Endothelial cell (in vitro differentiated cells): Measurements from ENCODE around the gene PRSS1. TPM values are rescaled to one million over a fixed set of nuclear protein-coding genes. Genes with fewer than 3 reads are reported as not detected.
"Not testable (repeated sequence)": the region's sequence is repeated elsewhere in the genome, so short reads cannot be mapped to it uniquely, and the experiment has no call there.

ENCODE experiments used
- DNase-seq: peaks from one replicate; pipeline ENCODE4 v3.0.0; 2021; ENCODE audit warnings: low spot score
- H3K27ac Mint-ChIP-seq: one replicate; pipeline ENCODE4 v1.8.0; 2021; ENCODE audit warnings: mixed read lengths, inconsistent platforms; ENCODE audit not compliant: unreplicated experiment
- H3K27me3 Mint-ChIP-seq: one replicate; pipeline ENCODE4 v1.8.0; 2021; ENCODE audit warnings: mild to moderate bottlenecking, moderate library complexity, mixed read lengths, inconsistent platforms; ENCODE audit not compliant: unreplicated experiment
- H3K36me3 Mint-ChIP-seq: one replicate; pipeline ENCODE4 v1.8.0; 2021; ENCODE audit warnings: mild to moderate bottlenecking, low read depth, mixed read lengths, inconsistent platforms; ENCODE audit not compliant: unreplicated experiment
- H3K4me1 Mint-ChIP-seq: one replicate; pipeline ENCODE4 v1.8.0; 2021; ENCODE audit warnings: mild to moderate bottlenecking, mixed read lengths, inconsistent platforms; ENCODE audit not compliant: unreplicated experiment
- H3K4me3 Mint-ChIP-seq: one replicate; pipeline ENCODE4 v1.8.0; 2021; ENCODE audit warnings: mild to moderate bottlenecking, mixed read lengths, inconsistent platforms; ENCODE audit not compliant: unreplicated experiment
- H3K9me3 Mint-ChIP-seq: one replicate; pipeline ENCODE4 v1.8.0; 2021; ENCODE audit warnings: mixed read lengths, inconsistent platforms; ENCODE audit not compliant: unreplicated experiment
- total RNA-seq: library from RNA; stranded (reverse); fragmentation: NEBNext Ultra II Directional; extraction: Animal tissue kit (Norgen Biotek cat#: 25700); gene quantifications from one replicate; pipeline ENCODE4 v1.2.1, GENCODE V29; 2021; ENCODE audit not compliant: unreplicated experiment
- TF ChIP-seq, protein P1 (sequence below): fragments of 200-600 bp; sonication (generic); IDR thresholded peaks from one replicate; pipeline ENCODE4 v1.5.0; 2021; ENCODE audit warnings: antibody characterized with exemption; ENCODE audit not compliant: unreplicated experiment

PRSS1 gene
- total RNA-seq, 1 donor from 2014 or later: 0.82 TPM

- no peak for DNase-seq
- no peaks in the 10 kb centered on the region for H3K36me3 Mint-ChIP-seq
Observed at GRCh38 chr7:142762104-142762503, 12.8 kb downstream of the PRSS1 start.

DNA sequence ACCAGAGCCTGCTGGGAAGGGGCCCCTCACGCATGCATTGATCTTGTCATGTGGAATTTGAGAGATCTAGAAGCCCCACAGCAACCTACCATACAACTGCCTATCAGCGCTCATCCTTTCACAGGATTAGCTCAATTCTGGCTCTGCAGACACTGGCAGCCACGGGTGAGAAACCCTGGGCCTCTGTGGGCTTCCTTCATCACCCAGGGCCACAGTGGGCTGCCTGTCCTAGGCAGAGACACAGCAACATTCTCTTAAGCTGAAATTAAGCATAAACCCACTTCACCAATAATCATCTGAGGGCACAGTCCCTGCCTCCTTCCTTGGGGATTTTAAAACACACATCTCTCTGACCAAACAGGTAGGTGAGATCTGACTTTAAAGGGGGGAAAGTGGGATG is 18.2 kb downstream of the PRSS1 start:
- Mint-ChIP-seq H3K4me1 (peaks cover 10% of the 10 kb centered on the region), H3K36me3 (no peaks in the 10 kb centered on the region), H3K9me3 (no peaks in the 10 kb centered on the region), H3K27ac (no peak overlapping the region), H3K27me3 (peaks cover 4% of the 10 kb centered on the region), H3K4me3 (no peak overlapping the region)
- DNase-seq: no peak
- TF ChIP-seq, protein P1, sequence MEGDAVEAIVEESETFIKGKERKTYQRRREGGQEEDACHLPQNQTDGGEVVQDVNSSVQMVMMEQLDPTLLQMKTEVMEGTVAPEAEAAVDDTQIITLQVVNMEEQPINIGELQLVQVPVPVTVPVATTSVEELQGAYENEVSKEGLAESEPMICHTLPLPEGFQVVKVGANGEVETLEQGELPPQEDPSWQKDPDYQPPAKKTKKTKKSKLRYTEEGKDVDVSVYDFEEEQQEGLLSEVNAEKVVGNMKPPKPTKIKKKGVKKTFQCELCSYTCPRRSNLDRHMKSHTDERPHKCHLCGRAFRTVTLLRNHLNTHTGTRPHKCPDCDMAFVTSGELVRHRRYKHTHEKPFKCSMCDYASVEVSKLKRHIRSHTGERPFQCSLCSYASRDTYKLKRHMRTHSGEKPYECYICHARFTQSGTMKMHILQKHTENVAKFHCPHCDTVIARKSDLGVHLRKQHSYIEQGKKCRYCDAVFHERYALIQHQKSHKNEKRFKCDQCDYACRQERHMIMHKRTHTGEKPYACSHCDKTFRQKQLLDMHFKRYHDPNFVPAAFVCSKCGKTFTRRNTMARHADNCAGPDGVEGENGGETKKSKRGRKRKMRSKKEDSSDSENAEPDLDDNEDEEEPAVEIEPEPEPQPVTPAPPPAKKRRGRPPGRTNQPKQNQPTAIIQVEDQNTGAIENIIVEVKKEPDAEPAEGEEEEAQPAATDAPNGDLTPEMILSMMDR: no peak

More at GRCh38 chr7:142762104-142762503, 12.8 kb downstream of the PRSS1 start:
- Mint-ChIP-seq H3K27ac (no peak overlapping the region), H3K9me3 (no peaks in the 10 kb centered on the region), H3K4me3 (no peak overlapping the region), H3K27me3 (peaks cover 6% of the 10 kb centered on the region), H3K4me1 (no peaks in the 10 kb centered on the region)
- TF ChIP-seq, protein P1: no peak

DNA sequence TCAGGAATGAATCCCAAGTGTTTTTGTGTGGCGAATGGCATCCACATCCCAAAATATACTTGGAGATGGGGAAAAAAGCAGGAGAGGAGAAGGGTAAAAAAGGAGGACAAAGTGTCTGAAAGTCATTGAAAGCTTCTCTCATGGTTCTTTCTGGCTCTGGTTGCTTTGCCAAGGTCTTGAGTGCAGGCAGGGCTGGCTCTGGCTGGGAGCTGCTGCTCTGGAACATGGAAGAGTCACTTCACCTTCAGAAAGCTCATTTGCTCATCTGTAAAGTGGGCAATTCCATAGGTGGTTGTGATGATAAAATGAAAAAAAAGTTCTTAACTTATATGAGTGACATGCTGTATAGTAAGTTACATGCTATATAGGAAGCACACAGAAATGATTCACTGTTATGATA is 18.6 kb downstream of the PRSS1 start:
- Mint-ChIP-seq H3K27ac (no peak overlapping the region), H3K36me3 (no peaks in the 10 kb centered on the region), H3K9me3 (no peaks in the 10 kb centered on the region), H3K27me3 (peaks cover 4% of the 10 kb centered on the region), H3K4me3 (no peak overlapping the region), H3K4me1 (peaks cover 10% of the 10 kb centered on the region)
- DNase-seq: no peak
- TF ChIP-seq, protein P1: no peak

- H3K27ac Mint-ChIP-seq, H3K27me3 Mint-ChIP-seq, H3K36me3 Mint-ChIP-seq, H3K4me3 Mint-ChIP-seq, H3K9me3 Mint-ChIP-seq, DNase-seq: not testable (repeated sequence)
- H3K4me1 Mint-ChIP-seq: peaks cover 10% of the 10 kb centered on the region
Observed at GRCh38 chr7:142768885-142769284, 19.6 kb downstream of the PRSS1 start.

DNA sequence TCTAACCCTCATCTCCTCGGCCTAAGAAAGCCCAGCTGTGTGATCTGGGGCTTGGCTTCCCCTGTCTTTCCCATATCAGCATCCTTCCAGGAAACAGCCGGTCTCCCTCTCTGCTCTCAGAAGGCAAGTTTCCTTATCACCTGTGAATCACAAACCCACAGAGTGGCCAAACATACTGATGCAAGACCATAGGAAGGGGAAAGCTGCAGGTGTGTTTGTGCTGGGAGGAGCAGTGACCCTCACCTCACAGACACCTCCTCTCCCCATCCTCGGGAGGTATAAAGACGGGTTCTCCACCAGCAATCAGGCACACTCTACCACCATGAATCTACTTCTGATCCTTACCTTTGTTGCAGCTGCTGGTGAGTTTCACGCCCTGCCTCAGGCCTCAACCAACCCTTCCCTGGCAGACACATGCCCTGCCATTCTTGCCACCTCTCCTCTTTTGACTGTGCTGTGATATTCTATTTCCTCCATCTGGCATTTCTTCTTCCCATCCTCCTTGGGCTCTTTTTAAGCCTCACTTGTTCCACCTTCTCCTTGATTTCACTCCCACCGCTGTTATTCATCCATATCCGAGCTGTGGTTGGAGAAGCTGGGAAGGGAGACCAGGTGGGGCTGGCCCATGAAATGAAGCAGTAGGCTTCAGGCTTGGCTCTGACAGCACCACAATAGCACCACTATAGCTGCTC is 21.5 kb downstream of the PRSS1 start, which contains the start of gene PRSS2:
PRSS2 (plus strand) TSS at position 310 of the 692 bp plus-strand sequence; CDS start at position 323, 13 bp downstream.
- H3K36me3 Mint-ChIP-seq: no peaks in the 10 kb centered on the region
- TF ChIP-seq, protein P1: no peak
- DNase-seq: peak; percentile 10
- no peaks in the 10 kb centered on the region for H3K9me3 Mint-ChIP-seq
- H3K27ac Mint-ChIP-seq: no peak within 1 kb of the TSS
- no peak within 1 kb of the TSS for H3K4me3 Mint-ChIP-seq
- H3K27me3 Mint-ChIP-seq: peaks cover 4% of the 10 kb centered on the region
- peaks cover 10% of the 10 kb centered on the region for H3K4me1 Mint-ChIP-seq
